Neural progenitor cell (in vitro differentiated cells): ENCODE data around the gene MACROH2A2. TPM values are rescaled to one million over a fixed set of nuclear protein-coding genes. Genes with fewer than 3 reads are reported as not detected.

Experiments
- DNase-seq: peaks from one replicate; pipeline ENCODE4 v3.0.0-alpha.2; 2016; ENCODE audit warnings: low spot score
- H2AFZ ChIP-seq: fragments of 200-600 bp; sonication (generic); replicated peaks from 2 replicates; pipeline ENCODE4 v1.6.1; 2016; ENCODE audit warnings: antibody characterized with exemption
- H3F3A ChIP-seq: fragments of 200-600 bp; sonication (generic); 2 replicates; pipeline ENCODE4 v1.6.1; 2016; ENCODE audit warnings: antibody characterized with exemption, low read depth
- H3K27ac ChIP-seq: fragments of 200-600 bp; sonication (generic); 2 replicates; pipeline ENCODE4 v1.5.1; 2016; ENCODE audit warnings: mild to moderate bottlenecking
- H3K27me3 ChIP-seq: fragments of 200-600 bp; sonication (generic); 2 replicates; pipeline ENCODE4 v1.6.1; 2016; ENCODE audit warnings: mild to moderate bottlenecking, moderate library complexity
- H3K36me3 ChIP-seq: fragments of 200-600 bp; sonication (generic); 2 replicates; pipeline ENCODE4 v1.5.1; 2016
- H3K4me1 ChIP-seq: fragments of 200-600 bp; sonication (generic); 2 replicates; pipeline ENCODE4 v1.6.1; 2016; ENCODE audit warnings: mixed run types
- H3K4me2 ChIP-seq: fragments of 200-600 bp; sonication (generic); 2 replicates; pipeline ENCODE4 v1.6.1; 2016
- H3K4me3 ChIP-seq: fragments of 200-600 bp; sonication (generic); 2 replicates; pipeline ENCODE4 v1.5.1; 2016
- H3K79me2 ChIP-seq: fragments of 200-600 bp; sonication (generic); 2 replicates; pipeline ENCODE4 v1.6.1; 2016; ENCODE audit warnings: low read depth
- H3K9ac ChIP-seq: fragments of 200-600 bp; sonication (generic); 2 replicates; pipeline ENCODE4 v1.6.1; 2016
- H3K9me3 ChIP-seq: fragments of 200-600 bp; sonication (generic); 2 replicates; pipeline ENCODE4 v1.5.1; 2016; ENCODE audit warnings: low read depth
- H4K20me1 ChIP-seq: fragments of 200-600 bp; sonication (generic); 2 replicates; pipeline ENCODE4 v1.6.1; 2016; ENCODE audit warnings: low read depth
- H3K27ac Mint-ChIP-seq: 3 replicates; pipeline ENCODE4 v1.8.0; 2021; ENCODE audit warnings: mixed read lengths
- H3K27me3 Mint-ChIP-seq: 2 replicates; pipeline ENCODE4 v1.8.0; 2022; ENCODE audit warnings: low read depth, mild to moderate bottlenecking, inconsistent platforms, moderate library complexity, mixed read lengths; ENCODE audit not compliant: insufficient read depth
- H3K36me3 Mint-ChIP-seq: 3 replicates; pipeline ENCODE4 v1.8.0; 2021; ENCODE audit warnings: mixed read lengths
- H3K4me1 Mint-ChIP-seq: 3 replicates; pipeline ENCODE4 v1.8.0; 2021; ENCODE audit warnings: mixed read lengths
- H3K4me3 Mint-ChIP-seq: 3 replicates; pipeline ENCODE4 v1.8.0; 2021; ENCODE audit warnings: mild to moderate bottlenecking, moderate library complexity, mixed read lengths
- H3K9me3 Mint-ChIP-seq: 3 replicates; pipeline ENCODE4 v1.8.0; 2020; ENCODE audit warnings: mixed read lengths
- CTCF ChIP-seq: fragments of 200-600 bp; sonication (generic); IDR thresholded peaks from 2 replicates; pipeline ENCODE4 v1.5.1; 2017; ENCODE audit warnings: antibody characterized with exemption, mild to moderate bottlenecking
- EZH2 ChIP-seq: fragments of 200-600 bp; sonication (generic); IDR thresholded peaks from 2 replicates; pipeline ENCODE4 v1.6.1; 2017; ENCODE audit warnings: antibody characterized with exemption, mild to moderate bottlenecking, moderate library complexity
- EZH2phosphoT487 ChIP-seq: fragments of 200-600 bp; sonication (generic); IDR thresholded peaks from 2 replicates; pipeline ENCODE4 v1.6.1; 2017; ENCODE audit warnings: antibody characterized with exemption
- total RNA-seq: library from RNA; depleted of rRNA; stranded (reverse); fragments of >200 nt; gene quantifications from 2 replicates; pipeline ENCODE4 v1.2.3, GENCODE V29; 2015; ENCODE audit warnings: low replicate concordance

MACROH2A2 gene
- total RNA-seq, 1 donor from 2014 or later, result 159 TPM

- peaks cover 15% of the 10 kb centered on the region for H3F3A ChIP-seq
- no peak overlapping the region for H2AFZ ChIP-seq
- Mint-ChIP-seq H3K27ac (no peak overlapping the region), H3K4me3 (peak overlapping the region; percentile 84), H3K9me3 (no peaks in the 10 kb centered on the region), H3K4me1 (peaks cover 24% of the 10 kb centered on the region), H3K36me3 (peaks cover 5% of the 10 kb centered on the region), H3K27me3 (peaks cover 4% of the 10 kb centered on the region)
- H3K9ac ChIP-seq, result no peak overlapping the region
- peaks cover 4% of the 10 kb centered on the region for H3K4me1 ChIP-seq
- H3K79me2 ChIP-seq, result peaks cover 10% of the 10 kb centered on the region
- no peaks in the 10 kb centered on the region for H3K9me3 ChIP-seq
- peaks cover 17% of the 10 kb centered on the region for H4K20me1 ChIP-seq
- no peak overlapping the region for H3K4me3 ChIP-seq
- no peak overlapping the region for H3K4me2 ChIP-seq
- H3K27ac ChIP-seq, result no peak overlapping the region
- H3K27me3 ChIP-seq, result no peaks in the 10 kb centered on the region
- no peaks in the 10 kb centered on the region for H3K36me3 ChIP-seq
- no peak for DNase-seq
- TF ChIP-seq EZH2phosphoT487 (no peak), EZH2 (no peak), CTCF (no peak)
Measured at GRCh38 chr10:70144372-70145110, 91.9 kb downstream of the MACROH2A2 start.

- Histone ChIP-seq H3K27ac (no peak overlapping the region), H3K4me3 (peak overlapping the region; percentile 58), H4K20me1 (peaks cover 17% of the 10 kb centered on the region), H3F3A (peaks cover 15% of the 10 kb centered on the region), H3K4me2 (peak overlapping the region; percentile 88), H3K27me3 (no peaks in the 10 kb centered on the region), H3K9ac (no peak overlapping the region), H3K36me3 (no peaks in the 10 kb centered on the region), H3K79me2 (peaks cover 10% of the 10 kb centered on the region), H3K9me3 (no peaks in the 10 kb centered on the region), H2AFZ (peak overlapping the region; percentile 89), H3K4me1 (peaks cover 4% of the 10 kb centered on the region)
- no peaks in the 10 kb centered on the region for H3K9me3 Mint-ChIP-seq
- H3K27me3 Mint-ChIP-seq, result peaks cover 4% of the 10 kb centered on the region
- no peak for DNase-seq
- peak overlapping the region; percentile 84 for H3K4me3 Mint-ChIP-seq
- peaks cover 26% of the 10 kb centered on the region for H3K4me1 Mint-ChIP-seq
- TF ChIP-seq CTCF (no peak), EZH2phosphoT487 (no peak), EZH2 (no peak)
- no peak overlapping the region for H3K27ac Mint-ChIP-seq
- H3K36me3 Mint-ChIP-seq, result peaks cover 9% of the 10 kb centered on the region
Measured at GRCh38 chr10:70145166-70145665, 92.6 kb downstream of the MACROH2A2 start.

GRCh38 chr10:70145666-70146488 lies 93.2 kb downstream of the MACROH2A2 start:
- H4K20me1 ChIP-seq, result peaks cover 17% of the 10 kb centered on the region
- peaks cover 4% of the 10 kb centered on the region for H3K4me1 ChIP-seq
- peak overlapping the region; percentile 42 for H3K9ac ChIP-seq
- H3K27me3 Mint-ChIP-seq, result peaks cover 4% of the 10 kb centered on the region
- peak overlapping the region; percentile 84 for H3K4me3 Mint-ChIP-seq
- DNase-seq, result peak; percentile 82
- H3K27me3 ChIP-seq, result no peaks in the 10 kb centered on the region
- peaks cover 11% of the 10 kb centered on the region for H3K36me3 Mint-ChIP-seq
- H3K4me2 ChIP-seq, result peak overlapping the region; percentile 88
- no peaks in the 10 kb centered on the region for H3K36me3 ChIP-seq
- H3K9me3 Mint-ChIP-seq, result no peaks in the 10 kb centered on the region
- TF ChIP-seq CTCF (peak; percentile 65), EZH2phosphoT487 (no peak), EZH2 (peak; percentile 55)
- H3K4me1 Mint-ChIP-seq, result peaks cover 26% of the 10 kb centered on the region
- H3F3A ChIP-seq, result peaks cover 15% of the 10 kb centered on the region
- H2AFZ ChIP-seq, result peak overlapping the region; percentile 89
- peaks cover 10% of the 10 kb centered on the region for H3K79me2 ChIP-seq
- H3K4me3 ChIP-seq, result peak overlapping the region; percentile 58
- no peaks in the 10 kb centered on the region for H3K9me3 ChIP-seq
- H3K27ac ChIP-seq, result peak overlapping the region; percentile 93
- H3K27ac Mint-ChIP-seq, result peak overlapping the region; percentile 72
